Fibroblast of pulmonary artery (primary cell): Measurements from ENCODE around the gene DHX16.

ENCODE experiments used
- DNase-seq: peaks from one replicate; pipeline ENCODE4 v3.0.0-alpha.2; 2010; ENCODE audit warnings: low read depth
- H3K4me3 ChIP-seq: replicated peaks from 2 replicates; pipeline ENCODE4 v1.5.1; 2011; ENCODE audit warnings: low read depth, mild to moderate bottlenecking, control low read depth, low read length, moderate library complexity
- CTCF ChIP-seq: IDR thresholded peaks from 2 replicates; pipeline ENCODE4 v1.5.1; 2011; ENCODE audit warnings: mild to moderate bottlenecking, control low read depth, low read length, inconsistent platforms; ENCODE audit errors: missing control alignments

DHX16 gene

GRCh38 chr6:30682143-30683117, 9.6 kb upstream of the DHX16 start:
- TF ChIP-seq CTCF = no peak
- DNase-seq = peak; percentile 75
- H3K4me3 ChIP-seq = peak overlapping the region; percentile 88

- H3K4me3 ChIP-seq = peak overlapping the region; percentile 88
- DNase-seq = no peak
- TF ChIP-seq CTCF = no peak
Measured at GRCh38 chr6:30681766-30682142, 8.9 kb upstream of the DHX16 start.

GRCh38 chr6:30679765-30680535, 7.1 kb upstream of the DHX16 start:
- H3K4me3 ChIP-seq = peak overlapping the region; percentile 29
- TF ChIP-seq CTCF = no peak
- no peak for DNase-seq

GRCh38 chr6:30678964-30679726, 6.3 kb upstream of the DHX16 start:
- peak overlapping the region; percentile 29 for H3K4me3 ChIP-seq
- TF ChIP-seq CTCF = peak; percentile 90
- DNase-seq = peak; percentile 82

GRCh38 chr6:30676660-30677285, 4.0 kb upstream of the DHX16 start:
- TF ChIP-seq CTCF = no peak
- no peak overlapping the region for H3K4me3 ChIP-seq
- no peak for DNase-seq
